GM13977 (cell line): Measurements from ENCODE around the gene CDX1.

Experiments
- DNase-seq: peaks from one replicate; pipeline ENCODE4 v3.0.0; 2012; ENCODE audit warnings: low spot score
- in situ Hi-C: fragments of 300-500 bp; cut with MboI; formaldehyde crosslinking; loops from one replicate; pipeline ENCODE4 v1.12.0; 2022; ENCODE audit warnings: low sequenced_read_pairs, low pct_unique_long_range_greater_than_20kb, mixed read lengths, inconsistent platforms; ENCODE audit not compliant: unreplicated experiment
- TF ChIP-seq, protein P1 (sequence below): IDR thresholded peaks from 2 replicates; pipeline ENCODE4 v1.5.1; 2012; ENCODE audit warnings: mild to moderate bottlenecking, control low read depth; ENCODE audit not compliant: insufficient read depth; ENCODE audit errors: extremely low read depth, missing control alignments

The CDX1 gene

GRCh38 chr5:150203832-150204589 lies 37.4 kb downstream of the CDX1 start:
- in situ Hi-C loops = loop anchor here (25.0 kb wide), 1 partner anchor 567 kb away; no protein-coding TSS in a partner anchor
- DNase-seq = no peak
- TF ChIP-seq, protein P1, sequence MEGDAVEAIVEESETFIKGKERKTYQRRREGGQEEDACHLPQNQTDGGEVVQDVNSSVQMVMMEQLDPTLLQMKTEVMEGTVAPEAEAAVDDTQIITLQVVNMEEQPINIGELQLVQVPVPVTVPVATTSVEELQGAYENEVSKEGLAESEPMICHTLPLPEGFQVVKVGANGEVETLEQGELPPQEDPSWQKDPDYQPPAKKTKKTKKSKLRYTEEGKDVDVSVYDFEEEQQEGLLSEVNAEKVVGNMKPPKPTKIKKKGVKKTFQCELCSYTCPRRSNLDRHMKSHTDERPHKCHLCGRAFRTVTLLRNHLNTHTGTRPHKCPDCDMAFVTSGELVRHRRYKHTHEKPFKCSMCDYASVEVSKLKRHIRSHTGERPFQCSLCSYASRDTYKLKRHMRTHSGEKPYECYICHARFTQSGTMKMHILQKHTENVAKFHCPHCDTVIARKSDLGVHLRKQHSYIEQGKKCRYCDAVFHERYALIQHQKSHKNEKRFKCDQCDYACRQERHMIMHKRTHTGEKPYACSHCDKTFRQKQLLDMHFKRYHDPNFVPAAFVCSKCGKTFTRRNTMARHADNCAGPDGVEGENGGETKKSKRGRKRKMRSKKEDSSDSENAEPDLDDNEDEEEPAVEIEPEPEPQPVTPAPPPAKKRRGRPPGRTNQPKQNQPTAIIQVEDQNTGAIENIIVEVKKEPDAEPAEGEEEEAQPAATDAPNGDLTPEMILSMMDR = no peak

DNA sequence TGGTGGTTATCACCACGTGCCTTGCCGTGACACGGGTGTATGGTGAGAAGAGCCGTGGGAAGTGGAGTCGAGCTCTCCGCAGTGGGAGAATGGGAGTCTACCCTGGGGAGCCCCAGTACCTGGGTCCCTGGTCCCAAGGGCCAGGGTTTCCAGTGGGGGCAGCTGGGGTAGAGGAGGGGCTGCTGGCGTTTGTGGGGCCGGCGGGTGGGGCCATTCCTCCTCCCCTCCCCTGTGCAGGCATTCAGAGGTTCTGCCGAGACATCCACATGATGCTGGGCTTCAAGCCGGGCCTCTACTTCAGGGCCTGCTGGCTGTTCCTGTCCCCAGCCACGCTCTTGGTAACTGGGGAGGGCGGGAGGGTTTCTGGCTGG lies 38.0 kb downstream of the CDX1 start:
- in situ Hi-C loops = loop anchor here (25.0 kb wide), 1 partner anchor 567 kb away; no protein-coding TSS in a partner anchor
- no peak for DNase-seq
- TF ChIP-seq, protein P1 = no peak

GRCh38 chr5:150206098-150206778 lies 39.7 kb downstream of the CDX1 start:
- in situ Hi-C loops = loop anchor here (25.0 kb wide), 1 partner anchor 569 kb away; no protein-coding TSS in a partner anchor
- TF ChIP-seq, protein P1 = no peak
- DNase-seq = no peak

- in situ Hi-C loops = loop anchor here (25.0 kb wide), 1 partner anchor 569 kb away; no protein-coding TSS in a partner anchor
- no peak for DNase-seq
- TF ChIP-seq, protein P1 = no peak
Observed at GRCh38 chr5:150206779-150207115, 40.2 kb downstream of the CDX1 start.

DNA sequence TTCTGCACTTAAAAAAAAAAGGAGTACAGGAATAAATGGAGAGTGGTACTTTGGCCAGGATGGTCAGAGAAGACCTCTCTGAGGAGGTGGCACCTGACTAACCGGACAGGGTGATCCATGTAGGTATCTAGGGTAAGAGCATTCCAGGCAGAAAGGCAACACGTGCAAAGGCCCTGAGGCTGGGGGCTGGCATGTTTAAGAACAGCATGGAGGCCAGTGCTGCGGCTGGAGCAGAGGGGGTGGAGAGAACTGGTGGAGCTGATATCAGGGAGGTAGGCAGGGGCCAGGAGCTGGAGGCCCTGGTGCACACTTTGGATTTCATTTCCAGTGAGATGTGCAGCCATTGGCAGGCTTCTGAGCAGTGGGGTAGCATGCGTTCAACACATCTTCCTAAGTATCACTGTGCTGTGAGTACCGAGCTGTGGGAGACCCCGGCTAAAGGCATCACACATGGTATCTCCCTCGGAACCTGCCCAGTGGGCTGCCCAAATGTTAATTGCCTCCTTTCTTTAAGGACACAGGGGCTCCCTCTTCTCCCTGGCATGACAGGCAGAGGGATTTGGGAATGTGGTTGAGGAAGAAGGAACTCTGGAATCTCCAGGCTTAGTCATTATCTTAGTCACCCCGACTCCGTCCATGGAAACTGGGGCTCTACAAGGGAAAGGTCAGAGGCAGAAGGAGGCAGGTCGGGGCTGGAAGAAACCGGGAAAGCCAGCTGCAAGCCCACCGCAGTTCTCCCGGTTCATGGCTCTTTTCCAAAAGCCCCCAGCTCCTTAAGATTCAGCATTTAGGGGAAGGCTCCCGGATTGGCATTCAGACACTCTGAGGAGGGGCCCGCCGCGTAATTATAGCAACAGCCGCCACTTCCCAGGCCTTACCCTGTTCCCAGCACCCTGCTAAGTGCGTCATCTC lies 41.9 kb downstream of the CDX1 start:
- no peak for DNase-seq
- TF ChIP-seq, protein P1 = no peak
- in situ Hi-C loops = loop anchor here (25.0 kb wide), 1 partner anchor 571 kb away; no protein-coding TSS in a partner anchor

- in situ Hi-C loops = loop anchor here (25.0 kb wide), 1 partner anchor 572 kb away; no protein-coding TSS in a partner anchor
- DNase-seq = no peak
- TF ChIP-seq, protein P1 = no peak
Observed at GRCh38 chr5:150209099-150209635, 42.6 kb downstream of the CDX1 start.
